SK-N-SH treated with all-trans-retinoic acid at 6 μM for 48 hours (cell line): Measurements from ENCODE around the gene EDDM3A.

Experiments used
- ARNTL ChIP-seq: fragments of 450-650 bp; formaldehyde crosslinking; IDR thresholded peaks from 2 replicates; pipeline ENCODE4 v1.5.0; 2020; ENCODE audit warnings: low read depth, mild to moderate bottlenecking, moderate library complexity, borderline replicate concordance
- CSDC2 ChIP-seq: fragments of 250-450 bp; sonication (Bioruptor Pico); IDR thresholded peaks from 2 replicates; pipeline ENCODE4 v1.5.0; 2020; ENCODE audit warnings: mild to moderate bottlenecking, moderate library complexity
- CSRNP3 ChIP-seq: fragments of 250-450 bp; sonication (Bioruptor Pico); IDR thresholded peaks from 2 replicates; pipeline ENCODE4 v1.5.1; 2021; ENCODE audit warnings: mild to moderate bottlenecking, moderate library complexity
- PATZ1 ChIP-seq: fragments of 250-450 bp; sonication (Bioruptor Pico); IDR thresholded peaks from 2 replicates; pipeline ENCODE4 v1.8.0; 2020; ENCODE audit warnings: mild to moderate bottlenecking, moderate library complexity, borderline replicate concordance
- RARB ChIP-seq: fragments of 250-450 bp; sonication (Bioruptor Pico); IDR thresholded peaks from 2 replicates; pipeline ENCODE4 v1.8.0; 2021; ENCODE audit warnings: mild to moderate bottlenecking, moderate library complexity
- SNAI2 ChIP-seq: fragments of 250-450 bp; sonication (Bioruptor Pico); IDR thresholded peaks from 2 replicates; pipeline ENCODE4 v1.5.0; 2020; ENCODE audit warnings: mild to moderate bottlenecking, moderate library complexity
- ZC3H10 ChIP-seq: fragments of 250-450 bp; sonication (Bioruptor Pico); IDR thresholded peaks from 2 replicates; pipeline ENCODE4 v1.5.1; 2021; ENCODE audit warnings: mild to moderate bottlenecking, moderate library complexity
- ZFP30 ChIP-seq: fragments of 450-650 bp; formaldehyde crosslinking; IDR thresholded peaks from 2 replicates; pipeline ENCODE4 v1.5.0; 2022; ENCODE audit warnings: mild to moderate bottlenecking, moderate library complexity
- ZNF565 ChIP-seq: fragments of 450-650 bp; formaldehyde crosslinking; conservative IDR thresholded peaks from 2 replicates; pipeline ENCODE4 v1.5.0; 2020; ENCODE audit warnings: low read depth, mild to moderate bottlenecking, moderate library complexity
- ZNF8 ChIP-seq: fragments of 450-650 bp; formaldehyde crosslinking; IDR thresholded peaks from 2 replicates; pipeline ENCODE4 v1.5.0; 2020; ENCODE audit warnings: mild to moderate bottlenecking, moderate library complexity
- TF ChIP-seq, protein P1 (sequence below): fragments of 250-450 bp; sonication (Bioruptor Pico); IDR thresholded peaks from 2 replicates; pipeline ENCODE4 v1.8.0; 2021; ENCODE audit warnings: low read depth, mild to moderate bottlenecking, moderate library complexity, borderline replicate concordance

GRCh38 chr14:20790464-20791116 is 44.9 kb downstream of the EDDM3A start:
- TF ChIP-seq SNAI2 (no peak), ZFP30 (no peak), RARB (CRISPR knock-in tag) (no peak), ZC3H10 (no peak), ZNF565 (CRISPR knock-in tag) (no peak), ZNF8 (CRISPR knock-in tag) (no peak), CSRNP3 (CRISPR knock-in tag) (no peak), PATZ1 (CRISPR knock-in tag) (no peak), CSDC2 (CRISPR knock-in tag) (no peak), ARNTL (CRISPR knock-in tag) (no peak)
- TF ChIP-seq, protein P1, sequence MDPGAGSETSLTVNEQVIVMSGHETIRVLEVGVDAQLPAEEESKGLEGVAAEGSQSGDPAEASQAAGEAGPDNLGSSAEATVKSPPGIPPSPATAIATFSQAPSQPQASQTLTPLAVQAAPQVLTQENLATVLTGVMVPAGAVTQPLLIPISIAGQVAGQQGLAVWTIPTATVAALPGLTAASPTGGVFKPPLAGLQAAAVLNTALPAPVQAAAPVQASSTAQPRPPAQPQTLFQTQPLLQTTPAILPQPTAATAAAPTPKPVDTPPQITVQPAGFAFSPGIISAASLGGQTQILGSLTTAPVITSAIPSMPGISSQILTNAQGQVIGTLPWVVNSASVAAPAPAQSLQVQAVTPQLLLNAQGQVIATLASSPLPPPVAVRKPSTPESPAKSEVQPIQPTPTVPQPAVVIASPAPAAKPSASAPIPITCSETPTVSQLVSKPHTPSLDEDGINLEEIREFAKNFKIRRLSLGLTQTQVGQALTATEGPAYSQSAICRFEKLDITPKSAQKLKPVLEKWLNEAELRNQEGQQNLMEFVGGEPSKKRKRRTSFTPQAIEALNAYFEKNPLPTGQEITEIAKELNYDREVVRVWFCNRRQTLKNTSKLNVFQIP (CRISPR knock-in tag), result no peak
